IMR-90 (cell line): ENCODE results near the gene IL17B. TPM values are rescaled to one million over a fixed set of nuclear protein-coding genes. Genes with fewer than 3 reads are reported as not detected.

ENCODE experiments used
- ATAC-seq: fragments of 200-7000 bp; cut with Tn5 transposase; 2 replicates; pipeline ENCODE4 v1.9.1; 2020; ENCODE audit warnings: low read depth, mild to moderate bottlenecking, moderate library complexity
- BruUV-seq: library from RNA; stranded (reverse); fragments of 400-500 nt; replicated peaks from 2 replicates; lab custom pipeline; 2021; lab: Mats Ljungman, UMichigan
- CTCF ChIA-PET: fragments of 300-600 bp; formaldehyde crosslinking; extraction: SDS; loops from one replicate; lab custom pipeline; 2021; ENCODE audit warnings: antibody characterized with exemption; lab: Yijun Ruan, JAX
- POLR2A ChIA-PET: fragments of 300-600 bp; sonication (Branson Sonifier 250); formaldehyde crosslinking; loops from one replicate; lab custom pipeline; 2022; ENCODE audit warnings: antibody characterized with exemption; ENCODE audit not compliant: unreplicated experiment; lab: Charles Lee
- DNase-seq: peaks from one replicate; pipeline ENCODE4 v3.0.0; 2013
- H2AFZ ChIP-seq: replicated peaks from 2 replicates; pipeline ENCODE3; 2013; ENCODE audit warnings: low read length, mild to moderate bottlenecking; ENCODE audit not compliant: poor library complexity
- H2AK5ac ChIP-seq: 2 replicates; pipeline ENCODE4 v1.6.1; 2013; ENCODE audit warnings: low read depth, low read length, inconsistent platforms
- H2AK9ac ChIP-seq: replicated peaks from 2 replicates; pipeline ENCODE3; 2013; ENCODE audit warnings: mild to moderate bottlenecking, low read depth, low read length, moderate library complexity; ENCODE audit not compliant: poor library complexity
- H2BK120ac ChIP-seq: 2 replicates; pipeline ENCODE4 v1.6.1; 2013; ENCODE audit warnings: low read depth, low read length, inconsistent platforms
- H2BK15ac ChIP-seq: 3 replicates; pipeline ENCODE4 v1.6.1; 2013; ENCODE audit warnings: low read depth, low read length, inconsistent platforms
- H2BK20ac ChIP-seq: 2 replicates; pipeline ENCODE4 v1.6.1; 2013; ENCODE audit warnings: low read depth, mild to moderate bottlenecking, inconsistent platforms, low read length, moderate library complexity
- H2BK5ac ChIP-seq: 2 replicates; pipeline ENCODE4 v1.6.1; 2013; ENCODE audit warnings: mild to moderate bottlenecking, low read depth, low read length, inconsistent platforms; ENCODE audit not compliant: poor library complexity, severe bottlenecking
- H3K14ac ChIP-seq: replicated peaks from 2 replicates; pipeline ENCODE4 v1.6.1; 2013; ENCODE audit warnings: low read depth, low read length, inconsistent platforms
- H3K18ac ChIP-seq: 2 replicates; pipeline ENCODE4 v1.6.1; 2013; ENCODE audit warnings: low read depth, low read length, control low read depth
- H3K23ac ChIP-seq: 2 replicates; pipeline ENCODE4 v1.6.1; 2013; ENCODE audit warnings: low read depth, low read length, inconsistent platforms
- H3K27ac ChIP-seq: 2 replicates; pipeline ENCODE4 v1.5.1; 2013; ENCODE audit warnings: mild to moderate bottlenecking, control low read depth, low read length; ENCODE audit not compliant: insufficient read depth
- H3K27me3 ChIP-seq: 2 replicates; pipeline ENCODE4 v1.6.1; 2013; ENCODE audit warnings: low read length; ENCODE audit not compliant: control insufficient read depth, insufficient read depth
- H3K36me3 ChIP-seq: 2 replicates; pipeline ENCODE4 v1.6.1; 2013; ENCODE audit warnings: low read length, mixed read lengths; ENCODE audit not compliant: control insufficient read depth, insufficient read depth
- H3K4ac ChIP-seq: 2 replicates; pipeline ENCODE4 v1.6.1; 2013; ENCODE audit warnings: low read depth, low read length, inconsistent platforms
- H3K4me1 ChIP-seq: 2 replicates; pipeline ENCODE4 v1.6.1; 2013; ENCODE audit warnings: low read length, mixed read lengths; ENCODE audit not compliant: control insufficient read depth, insufficient read depth
- H3K4me2 ChIP-seq: 2 replicates; pipeline ENCODE4 v1.6.1; 2013; ENCODE audit warnings: low read depth, mild to moderate bottlenecking, control low read depth, low read length, moderate library complexity
- H3K4me3 ChIP-seq: 2 replicates; pipeline ENCODE4 v1.5.1; 2013; ENCODE audit warnings: low read depth, mild to moderate bottlenecking, control low read depth, low read length, moderate library complexity; ENCODE audit not compliant: insufficient read depth
- H3K56ac ChIP-seq: 2 replicates; pipeline ENCODE4 v1.6.1; 2013; ENCODE audit warnings: low read length, inconsistent platforms; ENCODE audit not compliant: insufficient read depth; ENCODE audit errors: extremely low read depth
- H3K79me1 ChIP-seq, 2 experiments: 2 replicates each; pipeline ENCODE4 v1.6.1; 2013; ENCODE audit warnings: low read length in 2 of 2, inconsistent platforms in 1 of 2, low read depth in 1 of 2
- H3K9ac ChIP-seq: 2 replicates; pipeline ENCODE4 v1.6.1; 2013; ENCODE audit warnings: low read depth, low read length, control low read depth
- H3K9me1 ChIP-seq: 2 replicates; pipeline ENCODE4 v1.6.1; 2013; ENCODE audit warnings: low read length, inconsistent platforms; ENCODE audit not compliant: insufficient read depth
- H3K9me3 ChIP-seq: 2 replicates; pipeline ENCODE4 v1.6.1; 2013; ENCODE audit warnings: low read length; ENCODE audit not compliant: control insufficient read depth, insufficient read depth
- H4K20me1 ChIP-seq: 2 replicates; pipeline ENCODE4 v1.6.1; 2013; ENCODE audit warnings: low read length, inconsistent platforms; ENCODE audit not compliant: insufficient read depth
- H4K5ac ChIP-seq: 2 replicates; pipeline ENCODE4 v1.6.1; 2013; ENCODE audit warnings: mild to moderate bottlenecking, low read depth, low read length, control low read depth
- H4K8ac ChIP-seq, 2 experiments: 2 replicates each; pipeline ENCODE4 v1.6.1; 2013; ENCODE audit warnings: low read depth in 2 of 2, low read length in 2 of 2, control low read depth in 1 of 2, inconsistent platforms in 1 of 2
- H4K91ac ChIP-seq: 2 replicates; pipeline ENCODE4 v1.6.1; 2013; ENCODE audit warnings: low read depth, low read length, inconsistent platforms; ENCODE audit not compliant: insufficient read depth
- BHLHE40 ChIP-seq: fragments of 150-350 bp; IDR thresholded peaks from 2 replicates; pipeline ENCODE4 v1.6.1; 2016; ENCODE audit warnings: mild to moderate bottlenecking, low read depth, low read length
- CEBPB ChIP-seq: IDR thresholded peaks from 2 replicates; pipeline ENCODE4 v1.6.1; 2012; ENCODE audit warnings: low read depth, low read length, improper control_type of control experiment
- CHD1 ChIP-seq: IDR thresholded peaks from 2 replicates; pipeline ENCODE4 v1.6.1; 2012; ENCODE audit warnings: low read depth, low read length, improper control_type of control experiment
- FOS ChIP-seq: fragments of 150-350 bp; IDR thresholded peaks from 2 replicates; pipeline ENCODE4 v1.6.1; 2016; ENCODE audit warnings: low read depth, low read length
- MAFK ChIP-seq: IDR thresholded peaks from 2 replicates; pipeline ENCODE4 v1.6.1; 2012; ENCODE audit warnings: low read depth, low read length, improper control_type of control experiment
- MAZ ChIP-seq: IDR thresholded peaks from 2 replicates; pipeline ENCODE4 v1.6.1; 2012; ENCODE audit warnings: low read depth, mild to moderate bottlenecking, low read length, improper control_type of control experiment, moderate library complexity, borderline replicate concordance
- MXI1 ChIP-seq: IDR thresholded peaks from 2 replicates; pipeline ENCODE4 v1.6.1; 2012; ENCODE audit warnings: low read depth, mild to moderate bottlenecking, low read length, moderate library complexity, borderline replicate concordance
- NFE2L2 ChIP-seq: fragments of 150-350 bp; IDR thresholded peaks from 2 replicates; pipeline ENCODE4 v1.6.1; 2016; ENCODE audit warnings: low read depth, mild to moderate bottlenecking, low read length
- POLR2A ChIP-seq: IDR thresholded peaks from 2 replicates; pipeline ENCODE4 v1.6.1; 2012; ENCODE audit warnings: mild to moderate bottlenecking, low read depth, low read length
- RAD21 ChIP-seq: IDR thresholded peaks from 2 replicates; pipeline ENCODE4 v1.6.1; 2012; ENCODE audit warnings: low read length, improper control_type of control experiment
- RCOR1 ChIP-seq: IDR thresholded peaks from 2 replicates; pipeline ENCODE4 v1.6.1; 2012; ENCODE audit warnings: mild to moderate bottlenecking, low read length, improper control_type of control experiment; ENCODE audit not compliant: insufficient replicate concordance
- RFX5 ChIP-seq: IDR thresholded peaks from 2 replicates; pipeline ENCODE4 v1.8.0; 2012; ENCODE audit warnings: low read depth, mild to moderate bottlenecking, low read length, moderate library complexity
- SMC3 ChIP-seq: fragments of 150-350 bp; IDR thresholded peaks from 2 replicates; pipeline ENCODE4 v1.6.1; 2016; ENCODE audit warnings: low read depth, mild to moderate bottlenecking, antibody characterized with exemption, low read length, moderate library complexity
- WGBS, 2 experiments: methylation state at CpG; one replicate each; pipeline versions ENCODE4 v1.1.5 to v1.1.7; 2013; ENCODE audit warnings: missing lambda C conversion rate in 2 of 2; ENCODE audit not compliant: insufficient read length in 1 of 2; ENCODE audit errors: extremely low coverage in 2 of 2; 5-methylcytosine and 5-hydroxymethylcytosine counted together
- dilution Hi-C: fragments of 300-500 bp; cut with HindIII; formaldehyde crosslinking; loops from one replicate; pipeline ENCODE4 v1.14.3; 2018; ENCODE audit warnings: low sequenced_read_pairs; ENCODE audit not compliant: unreplicated experiment
- in situ Hi-C: fragments of 300-500 bp; cut with MboI; formaldehyde crosslinking; loops from 3 replicates; pipeline ENCODE4 v1.14.3; 2019; ENCODE audit warnings: low sequenced_read_pairs, inconsistent platforms, mixed read lengths
- intact Hi-C: fragments of 100-400 bp; cut with micrococcal nuclease; formaldehyde crosslinking; loops from 2 replicates; pipeline ENCODE4 v1.10.0; 2022
- polyA plus RNA-seq, 3 experiments: library from polyadenylated mRNA; depleted of rRNA; stranded (reverse); fragments of >200 nt; gene quantifications; 2 replicates each; pipeline ENCODE4 v1.2.3, GENCODE V29; 2012; ENCODE audit warnings: low replicate concordance in 1 of 3
- total RNA-seq: library from RNA; depleted of rRNA; stranded (reverse); fragments of >200 nt; gene quantifications from 2 replicates; pipeline ENCODE4 v1.2.3, GENCODE V29; 2012
- TF ChIP-seq, protein P1 (sequence below): fragments of 150-350 bp; IDR thresholded peaks from 2 replicates; pipeline ENCODE4 v1.6.1; 2016; ENCODE audit warnings: low read depth, mild to moderate bottlenecking, low read length, moderate library complexity, borderline replicate concordance
- TF ChIP-seq, protein P2 (sequence below): conservative IDR thresholded peaks from 2 replicates; pipeline ENCODE4 v1.5.1; 2012; ENCODE audit warnings: mild to moderate bottlenecking, low read depth, low read length, improper control_type of control experiment

The IL17B gene
- total and polyA plus RNA-seq, 2 of the 4 experiments (the other 2 are of a cell fraction) = 0.31 TPM; not detected in 1

DNA sequence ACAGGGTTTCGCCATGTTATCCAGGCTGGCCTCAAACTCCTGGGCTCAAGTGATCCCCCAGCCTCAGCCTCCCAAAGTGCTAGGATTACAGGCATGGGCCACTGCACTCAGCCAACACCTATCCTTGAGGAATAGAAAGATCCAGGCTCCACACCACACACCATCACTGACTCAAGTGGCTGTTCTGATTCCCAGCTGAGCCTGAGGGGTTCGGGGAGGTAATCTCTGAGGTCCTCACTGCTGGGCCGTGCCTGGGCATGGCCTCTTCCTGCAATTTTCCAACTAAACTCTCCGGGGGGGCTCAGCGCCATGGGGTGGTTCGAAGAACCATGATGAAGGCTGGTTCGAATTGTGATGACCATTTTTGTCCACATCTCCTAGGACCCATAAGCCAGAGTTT, 31.0 kb upstream of the IL17B start:
- H3K9ac ChIP-seq = peak overlapping the region; percentile 99
- DNase-seq = no peak
- no peak for TF ChIP-seq RCOR1
- no peak for TF ChIP-seq FOS
- TF ChIP-seq MAFK = no peak
- TF ChIP-seq MAZ = no peak
- TF ChIP-seq CHD1 = no peak
- no peak for TF ChIP-seq CEBPB
- TF ChIP-seq RAD21 = no peak
- TF ChIP-seq POLR2A = no peak
- TF ChIP-seq, protein P1, sequence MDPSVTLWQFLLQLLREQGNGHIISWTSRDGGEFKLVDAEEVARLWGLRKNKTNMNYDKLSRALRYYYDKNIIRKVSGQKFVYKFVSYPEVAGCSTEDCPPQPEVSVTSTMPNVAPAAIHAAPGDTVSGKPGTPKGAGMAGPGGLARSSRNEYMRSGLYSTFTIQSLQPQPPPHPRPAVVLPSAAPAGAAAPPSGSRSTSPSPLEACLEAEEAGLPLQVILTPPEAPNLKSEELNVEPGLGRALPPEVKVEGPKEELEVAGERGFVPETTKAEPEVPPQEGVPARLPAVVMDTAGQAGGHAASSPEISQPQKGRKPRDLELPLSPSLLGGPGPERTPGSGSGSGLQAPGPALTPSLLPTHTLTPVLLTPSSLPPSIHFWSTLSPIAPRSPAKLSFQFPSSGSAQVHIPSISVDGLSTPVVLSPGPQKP = no peak
- no peak for TF ChIP-seq NFE2L2
- TF ChIP-seq RFX5 = no peak
- TF ChIP-seq BHLHE40 = no peak
- no peak for TF ChIP-seq MXI1
- TF ChIP-seq, protein P2, sequence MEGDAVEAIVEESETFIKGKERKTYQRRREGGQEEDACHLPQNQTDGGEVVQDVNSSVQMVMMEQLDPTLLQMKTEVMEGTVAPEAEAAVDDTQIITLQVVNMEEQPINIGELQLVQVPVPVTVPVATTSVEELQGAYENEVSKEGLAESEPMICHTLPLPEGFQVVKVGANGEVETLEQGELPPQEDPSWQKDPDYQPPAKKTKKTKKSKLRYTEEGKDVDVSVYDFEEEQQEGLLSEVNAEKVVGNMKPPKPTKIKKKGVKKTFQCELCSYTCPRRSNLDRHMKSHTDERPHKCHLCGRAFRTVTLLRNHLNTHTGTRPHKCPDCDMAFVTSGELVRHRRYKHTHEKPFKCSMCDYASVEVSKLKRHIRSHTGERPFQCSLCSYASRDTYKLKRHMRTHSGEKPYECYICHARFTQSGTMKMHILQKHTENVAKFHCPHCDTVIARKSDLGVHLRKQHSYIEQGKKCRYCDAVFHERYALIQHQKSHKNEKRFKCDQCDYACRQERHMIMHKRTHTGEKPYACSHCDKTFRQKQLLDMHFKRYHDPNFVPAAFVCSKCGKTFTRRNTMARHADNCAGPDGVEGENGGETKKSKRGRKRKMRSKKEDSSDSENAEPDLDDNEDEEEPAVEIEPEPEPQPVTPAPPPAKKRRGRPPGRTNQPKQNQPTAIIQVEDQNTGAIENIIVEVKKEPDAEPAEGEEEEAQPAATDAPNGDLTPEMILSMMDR = no peak
- TF ChIP-seq SMC3 = no peak
- POLR2A ChIA-PET = interaction anchor here (0.7 to 5.1 kb wide), 2 partner anchors 14 to 27 kb away, joined by 3 to 22 read pairs; no protein-coding TSS in a partner anchor
- no peak for ATAC-seq
- dilution Hi-C loops (no loop called here), in situ Hi-C loops (no loop called here), intact Hi-C loops (no loop called here)
- peak overlapping the region; percentile 53 for H2AK9ac ChIP-seq
- peak overlapping the region; percentile 12; the same call in 1 of the 3 replicates for H2BK15ac ChIP-seq
- peaks cover 81% of the 10 kb centered on the region for H4K20me1 ChIP-seq
- peak overlapping the region; percentile 54 for H2BK5ac ChIP-seq
- H3K36me3 ChIP-seq = peaks cover 61% of the 10 kb centered on the region
- H3K56ac ChIP-seq = peak overlapping the region; percentile 96; the same call in 1 of the 2 replicates
- CTCF ChIA-PET = no interaction called here
- no peaks in the 10 kb centered on the region for H3K9me3 ChIP-seq
- H3K9me1 ChIP-seq = peaks cover 19% of the 10 kb centered on the region
- H4K8ac ChIP-seq = peak overlapping the region in 1 of 2 experiments; percentile 95; a peak in 3 of 4 replicates
- peak overlapping the region; percentile 89 for H3K27ac ChIP-seq
- peaks cover 45% of the 10 kb centered on the region for H3K4me1 ChIP-seq
- no TSS peak for BruUV-seq
- peak overlapping the region; percentile 75 for H3K4ac ChIP-seq
- peak overlapping the region; percentile 43 for H2AFZ ChIP-seq
- peak overlapping the region; percentile 47 for H3K18ac ChIP-seq
- H3K27me3 ChIP-seq = no peaks in the 10 kb centered on the region
- 54% methylated on average over 3 of the region's 7 CpGs; no CpG with 5 or more reads in 1 of the 2 experiments for WGBS, 2 experiments
- no peak overlapping the region; the same call in 1 of the 2 replicates for H4K5ac ChIP-seq
- H2BK20ac ChIP-seq = no peak overlapping the region
- H3K4me2 ChIP-seq = peak overlapping the region; percentile 85
- peak overlapping the region; percentile 29; the same call in 1 of the 2 replicates for H4K91ac ChIP-seq
- peak overlapping the region; percentile 6; the same call in 1 of the 2 replicates for H2AK5ac ChIP-seq
- peak overlapping the region; percentile 63 for H3K4me3 ChIP-seq
- H3K14ac ChIP-seq = peak overlapping the region; percentile 98
- H3K23ac ChIP-seq = peak overlapping the region; percentile 47
- peaks cover 7 to 68% of the 10 kb centered on the region in 2 experiments; a peak in 3 of 4 replicates for H3K79me1 ChIP-seq
- H2BK120ac ChIP-seq = peak overlapping the region; percentile 76; the same call in 1 of the 2 replicates
